Ascending aorta (tissue), 2 donors: ENCODE results near the gene SKI. TPM values are rescaled to one million over a fixed set of nuclear protein-coding genes. Genes with fewer than 3 reads are reported as not detected.

Source experiments
- DNase-seq, 2 donors: peaks; one replicate each; pipeline ENCODE4 v3.0.0-alpha.2; 2019; ENCODE audit warnings: low spot score in 2 of 2
- H3K27ac ChIP-seq, 2 donors: fragments of 200-600 bp; sonication (generic); one replicate each; pipeline ENCODE4 v1.5.1; 2016 to 2017; ENCODE audit warnings: mild to moderate bottlenecking in 1 of 2
- H3K27me3 ChIP-seq: fragments of 200-600 bp; sonication (generic); one replicate; pipeline ENCODE4 v1.5.1; 2017
- H3K36me3 ChIP-seq, 2 donors: fragments of 200-600 bp; sonication (generic); one replicate each; pipeline ENCODE4 v1.5.1; 2016
- H3K4me1 ChIP-seq, 2 donors: fragments of 200-600 bp; sonication (generic); one replicate each; pipeline ENCODE4 v1.5.1; 2016 to 2017; ENCODE audit warnings: mild to moderate bottlenecking in 1 of 2
- H3K4me3 ChIP-seq, 2 donors: fragments of 200-600 bp; sonication (generic); one replicate each; pipeline ENCODE4 v1.5.1; 2016 to 2017; ENCODE audit warnings: mild to moderate bottlenecking in 1 of 2
- H3K9me3 ChIP-seq, 2 donors: fragments of 200-600 bp; sonication (generic); one replicate each; pipeline ENCODE4 v1.5.1; 2016
- CTCF ChIP-seq, 3 experiments: fragments of 200-600 bp in 2 of 3; fragments of 450-650 bp in 1 of 3; sonication (generic) in 2 of 3; IDR thresholded peaks; one replicate each; pipeline ENCODE4 v1.5.1; 2016 to 2019; ENCODE audit warnings: antibody characterized with exemption in 3 of 3, mild to moderate bottlenecking in 1 of 3, moderate library complexity in 1 of 3
- intact Hi-C: fragments of 100-400 bp; cut with DNase I; formaldehyde crosslinking; loops from one replicate; pipeline ENCODE4 v1.15.1; 2023
- total RNA-seq: library from RNA; depleted of rRNA; stranded (reverse); fragments of >200 nt; gene quantifications from one replicate; pipeline ENCODE4 v1.1.0, GENCODE V29; 2016

The SKI gene
- 139 TPM for total RNA-seq

GRCh38 chr1:2228157-2228594 lies at the start of gene SKI:
TSS of gene SKI (plus strand) at chr1:2228319. CDS start at chr1:2228767, 448 bp downstream.
- TF ChIP-seq CTCF (IDR thresholded peaks at IDR 0.05): no peak
- Histone ChIP-seq H3K4me3 (peak within 1 kb of the TSS; percentile 81 to 90), H3K4me1 (peaks cover 5 to 17% of the 10 kb centered on the region in 2 donors), H3K36me3 (no peaks in the 10 kb centered on the region), H3K27me3 (no peaks in the 10 kb centered on the region), H3K27ac (peak within 1 kb of the TSS; percentile 99), H3K9me3 (no peaks in the 10 kb centered on the region)
- intact Hi-C loops: no loop called here
- no peak for DNase-seq

GRCh38 chr1:2178875-2179274 lies 49.2 kb upstream of the SKI start:
- H3K36me3 ChIP-seq: peaks cover 0 to 3% of the 10 kb centered on the region in 2 donors
- H3K4me3 ChIP-seq: no peak overlapping the region
- TF ChIP-seq CTCF (IDR thresholded peaks at IDR 0.05): no peak
- no peaks in the 10 kb centered on the region for H3K9me3 ChIP-seq
- intact Hi-C loops: no loop called here
- DNase-seq: no peak
- H3K4me1 ChIP-seq: no peaks in the 10 kb centered on the region
- no peaks in the 10 kb centered on the region for H3K27me3 ChIP-seq
- H3K27ac ChIP-seq: no peak overlapping the region

- Histone ChIP-seq H3K9me3 (no peaks in the 10 kb centered on the region), H3K4me3 (no peak overlapping the region), H3K4me1 (no peaks in the 10 kb centered on the region), H3K27me3 (no peaks in the 10 kb centered on the region), H3K27ac (no peak overlapping the region), H3K36me3 (peaks cover 0 to 7% of the 10 kb centered on the region in 2 donors)
- intact Hi-C loops: no loop called here
- TF ChIP-seq CTCF (IDR thresholded peaks at IDR 0.05): no peak
- no peak for DNase-seq
Observed at GRCh38 chr1:2179283-2180013, 48.7 kb upstream of the SKI start.

GRCh38 chr1:2180297-2181245 lies 47.5 kb upstream of the SKI start:
- peaks cover 4 to 18% of the 10 kb centered on the region in 2 donors for H3K36me3 ChIP-seq
- no peaks in the 10 kb centered on the region for H3K4me1 ChIP-seq
- H3K4me3 ChIP-seq: no peak overlapping the region
- no peaks in the 10 kb centered on the region for H3K9me3 ChIP-seq
- TF ChIP-seq CTCF (IDR thresholded peaks at IDR 0.05): no peak
- intact Hi-C loops: no loop called here
- no peaks in the 10 kb centered on the region for H3K27me3 ChIP-seq
- H3K27ac ChIP-seq: no peak overlapping the region
- DNase-seq: no peak

GRCh38 chr1:2181271-2181670 lies 46.8 kb upstream of the SKI start:
- DNase-seq: no peak
- H3K9me3 ChIP-seq: no peaks in the 10 kb centered on the region
- intact Hi-C loops: no loop called here

More at GRCh38 chr1:2181271-2181670, 46.8 kb upstream of the SKI start:
- TF ChIP-seq CTCF (IDR thresholded peaks at IDR 0.05): no peak
- Histone ChIP-seq H3K36me3 (peaks cover 4 to 25% of the 10 kb centered on the region in 2 donors), H3K4me3 (no peak overlapping the region), H3K27ac (no peak overlapping the region), H3K27me3 (no peaks in the 10 kb centered on the region), H3K4me1 (no peaks in the 10 kb centered on the region)
